Superior temporal gyrus (tissue), 1 donor: ENCODE measurements around the gene TXLNA.

Experiments used
- DNase-seq: peaks from one replicate; pipeline ENCODE4 v3.0.0-alpha.2; 2016; ENCODE audit errors: extremely low spot score

Gene TXLNA

DNA sequence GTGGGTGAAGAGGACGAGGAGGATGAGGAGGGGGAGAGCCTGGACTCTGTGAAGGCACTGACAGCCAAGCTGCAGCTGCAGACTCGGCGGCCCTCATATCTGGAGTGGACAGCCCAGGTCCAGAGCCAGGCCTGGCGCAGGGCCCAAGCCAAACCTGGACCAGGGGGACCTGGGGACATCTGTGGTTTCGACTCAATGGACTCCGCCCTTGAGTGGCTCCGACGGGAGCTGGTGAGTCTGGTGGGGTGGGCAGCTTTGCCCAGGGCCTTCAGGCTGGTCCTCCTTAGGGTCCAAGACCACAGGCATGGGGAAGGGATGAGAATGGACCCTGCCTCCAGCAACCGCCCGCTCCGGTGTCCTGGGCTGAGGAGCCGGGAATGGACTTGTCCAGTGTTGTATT lies 68.0 kb downstream of the TXLNA start:
- DNase-seq = no peak
